Posterior vena cava (tissue), 2 donors: ENCODE measurements around the gene PRKCH. TPM values are rescaled to one million over a fixed set of nuclear protein-coding genes. Genes with fewer than 3 reads are reported as not detected.

Experiments
- DNase-seq: peaks from one replicate; pipeline ENCODE4 v3.0.0-alpha.2; 2020; ENCODE audit warnings: low spot score
- intact Hi-C, 2 donors: fragments of 100-400 bp; cut with DNase I; formaldehyde crosslinking; loops; one replicate each; pipeline versions ENCODE4 v1.14.1 to v1.14.2; 2022 to 2023
- total RNA-seq, 2 donors: library from RNA; stranded (reverse); fragmentation: NEBNext Ultra II Directional; extraction: Animal tissue kit (Norgen Biotek cat#: 25700); gene quantifications; one replicate each; pipeline ENCODE4 v1.2.1, GENCODE V29; 2021
- donor health status: DM: yes; HTN: yes; CAD: no.
- donor health status: DM: yes; HTN: yes; CAD: no.

PRKCH gene
- total RNA-seq, 2 donors from 2014 or later, result 37.3 to 37.5 TPM

- intact Hi-C loops, result loop anchor here (10.0 kb wide), 2 partner anchors 71 to 221 kb away; partner anchors contain the start of gene HIF1A (in 1 of the 2)
- DNase-seq, result no peak
These were observed 152.6 kb downstream of the PRKCH start for GRCh38 chr14:61474015-61474414.

GRCh38 chr14:61474701-61475100, 153.3 kb downstream of the PRKCH start:
- no peak for DNase-seq
- intact Hi-C loops, result loop anchor here (10.0 kb wide), 2 partner anchors 70 to 220 kb away; partner anchors contain the start of gene HIF1A (in 1 of the 2)

- DNase-seq, result no peak
- intact Hi-C loops, result loop anchor here (10.0 kb wide), 2 partner anchors 69 to 219 kb away; partner anchors contain the start of gene HIF1A (in 1 of the 2)
These were observed 153.9 kb downstream of the PRKCH start for GRCh38 chr14:61475316-61475715.

DNA sequence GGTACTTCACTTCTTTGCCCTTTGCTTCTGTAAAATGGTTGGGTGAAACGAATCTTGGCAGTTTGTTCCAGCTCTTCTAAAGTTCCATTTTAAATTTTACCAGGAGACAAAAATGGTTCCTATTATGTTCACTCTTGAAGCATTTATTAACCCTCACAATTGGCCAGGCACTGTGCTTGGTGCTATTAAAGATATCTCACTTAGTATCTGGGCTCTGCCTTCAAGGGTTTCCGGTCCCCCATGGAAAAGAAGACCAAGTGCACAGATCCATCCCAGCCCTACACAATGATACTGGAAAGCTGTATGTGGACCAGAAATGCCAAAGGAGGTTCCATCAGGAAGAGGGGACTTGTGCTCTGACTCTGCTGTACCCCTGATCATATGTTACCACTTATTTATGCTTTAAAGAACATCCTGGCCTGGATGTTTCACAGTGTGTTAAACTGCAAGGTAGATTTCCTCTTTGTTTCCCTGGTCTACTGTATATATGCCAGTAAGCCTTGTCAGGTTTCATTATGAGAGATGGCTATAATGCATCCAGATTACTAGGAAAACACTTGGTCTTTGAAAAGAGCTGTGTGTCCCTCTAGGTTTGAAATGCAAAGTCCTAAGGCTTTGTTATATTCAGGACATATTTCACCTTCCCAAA, 154.8 kb downstream of the PRKCH start:
- intact Hi-C loops, result loop anchor here (10.0 kb wide), 2 partner anchors 69 to 219 kb away; partner anchors contain the start of gene HIF1A (in 1 of the 2)

DNA sequence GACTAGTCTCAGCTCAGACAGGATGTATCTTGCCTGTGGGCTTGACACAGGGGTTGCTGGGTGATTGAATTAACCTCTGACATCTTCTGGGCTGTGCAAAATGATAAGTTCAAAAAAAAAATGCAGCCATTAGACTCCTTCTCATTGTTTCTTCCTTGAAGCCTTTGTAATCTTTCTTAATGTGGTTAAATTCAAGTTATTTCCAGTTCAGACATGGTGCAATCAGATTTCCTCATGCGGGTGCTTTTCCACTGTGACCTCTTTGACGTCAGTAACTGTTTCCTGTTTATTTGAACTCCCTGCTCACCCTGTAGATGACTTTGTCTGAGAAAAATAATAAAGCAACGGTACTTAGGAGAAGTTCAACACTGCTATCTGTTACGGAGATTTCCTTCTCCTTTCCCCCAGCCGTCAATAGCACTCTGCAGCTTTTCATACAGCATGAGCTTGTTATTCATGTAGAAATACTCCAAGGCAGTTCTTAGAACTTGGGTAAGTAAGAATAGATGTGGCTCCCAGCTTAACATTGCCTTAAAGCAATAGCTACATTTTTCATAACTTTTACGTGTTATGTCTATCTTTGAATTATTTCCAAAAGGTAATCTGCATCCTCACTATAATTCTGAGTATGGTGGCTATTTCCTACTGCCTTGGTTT, 155.5 kb downstream of the PRKCH start:
- no peak for DNase-seq
- intact Hi-C loops, result loop anchor here (10.0 kb wide), 2 partner anchors 68 to 218 kb away; partner anchors contain the start of gene HIF1A (in 1 of the 2)

More for the DNA sequence above, 154.8 kb downstream of the PRKCH start:
- DNase-seq, result no peak

DNA sequence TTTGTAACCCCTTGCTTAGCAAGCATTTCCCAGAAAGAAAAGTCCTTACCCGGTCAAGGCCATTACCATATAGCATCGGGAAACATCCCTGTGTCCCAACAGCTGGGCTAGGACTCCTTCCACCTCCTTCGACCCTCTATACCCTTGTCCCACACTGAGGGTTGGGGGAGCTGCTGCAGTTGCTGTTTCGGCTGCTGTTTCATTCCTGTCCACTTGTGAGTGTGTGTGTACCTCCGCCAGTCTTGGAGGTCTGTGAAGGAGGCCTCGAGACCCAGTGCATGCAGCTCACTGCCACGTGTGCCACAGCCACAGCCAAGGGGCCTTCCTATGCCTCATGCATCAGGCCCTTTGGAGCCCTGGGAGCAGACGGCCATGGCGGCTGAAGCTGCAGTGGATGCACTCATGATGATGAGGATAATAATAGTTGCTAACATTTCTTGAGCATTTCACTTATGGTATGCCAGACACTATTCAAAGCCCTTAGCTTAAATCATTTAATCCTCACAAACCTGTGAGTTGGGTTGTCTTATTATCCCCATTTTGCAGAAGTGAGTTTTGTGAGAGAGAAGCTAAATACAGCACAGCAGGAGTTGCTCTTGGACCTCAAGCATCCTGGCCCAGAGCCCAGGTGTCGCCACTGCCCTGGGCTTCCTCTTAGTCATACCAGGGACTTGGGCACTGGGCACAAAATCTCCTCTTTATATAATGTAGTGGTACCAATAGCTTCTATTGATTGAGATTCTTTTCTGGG, 156.5 kb downstream of the PRKCH start:
- peak; percentile 88 for DNase-seq
- intact Hi-C loops, result loop anchor here (10.0 kb wide), 2 partner anchors 67 to 217 kb away; partner anchors contain the start of gene HIF1A (in 1 of the 2)

DNA sequence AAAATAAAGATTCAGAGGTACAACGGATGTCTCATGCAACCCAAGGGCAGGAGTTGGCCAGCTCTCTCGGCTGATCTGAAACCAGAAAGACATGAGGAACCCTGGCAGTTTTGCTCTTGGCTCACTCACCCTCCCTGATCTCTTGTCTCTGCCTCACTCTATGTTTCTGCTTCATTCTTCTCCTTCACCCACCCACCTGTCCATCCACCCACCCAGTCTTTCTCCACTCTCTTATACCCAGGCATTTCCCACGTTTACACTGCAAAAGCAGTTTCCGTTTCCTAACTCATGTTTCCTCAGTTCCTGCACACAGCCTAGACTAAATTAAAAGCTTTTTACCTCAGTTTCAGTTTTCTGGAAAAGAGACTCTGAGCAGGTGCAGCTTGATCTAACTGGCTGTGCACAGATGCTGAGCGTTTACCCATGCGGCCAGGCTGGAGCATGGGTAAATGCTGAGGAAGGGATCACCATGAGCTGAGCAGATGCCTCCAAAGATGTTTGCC, 157.6 kb downstream of the PRKCH start:
- DNase-seq, result no peak

DNA sequence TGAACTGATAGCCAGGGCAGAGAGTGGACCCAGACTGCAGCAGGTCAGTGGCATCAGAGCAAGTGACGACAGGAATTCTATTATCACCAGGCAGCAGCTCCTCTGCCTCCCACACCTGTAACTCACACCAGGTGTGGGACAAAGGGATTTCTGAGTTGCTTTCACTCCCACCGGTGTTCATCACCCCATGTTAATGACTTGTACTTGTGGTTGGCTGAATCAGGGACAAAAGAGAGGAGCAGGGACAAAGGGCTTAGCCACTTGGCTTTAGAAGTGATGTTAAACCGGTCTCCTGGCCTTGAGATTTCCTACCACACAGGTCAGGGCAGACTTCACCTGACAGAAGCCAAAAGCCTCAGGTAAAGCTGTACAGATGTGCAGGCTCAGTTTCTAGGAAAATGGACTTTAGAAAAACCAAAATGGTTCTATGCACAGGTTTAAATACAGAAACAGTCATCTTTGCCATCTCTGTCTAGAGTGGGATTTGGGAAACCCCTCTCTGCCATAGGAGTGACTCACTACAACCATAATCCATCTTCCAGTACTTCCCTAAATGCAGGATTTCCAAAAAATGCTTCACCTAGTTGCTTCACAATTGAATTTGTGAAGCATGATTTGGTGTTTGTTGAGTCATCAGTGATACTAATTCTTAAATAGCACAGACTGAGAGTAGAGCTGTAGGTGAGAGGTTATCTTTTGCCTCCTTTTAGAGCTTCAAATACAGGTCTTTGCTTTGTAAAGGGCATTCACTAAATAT, 158.5 kb downstream of the PRKCH start:
- DNase-seq, result no peak
- intact Hi-C loops, result loop anchor here (10.0 kb wide), 2 partner anchors 65 to 215 kb away; partner anchors contain the start of gene HIF1A (in 1 of the 2)

More for the DNA sequence above, 157.6 kb downstream of the PRKCH start:
- intact Hi-C loops, result loop anchor here (10.0 kb wide), 2 partner anchors 66 to 216 kb away; partner anchors contain the start of gene HIF1A (in 1 of the 2)

- intact Hi-C loops, result no loop called here
- DNase-seq, result no peak
These were observed 159.4 kb downstream of the PRKCH start for GRCh38 chr14:61480704-61481285.

DNA sequence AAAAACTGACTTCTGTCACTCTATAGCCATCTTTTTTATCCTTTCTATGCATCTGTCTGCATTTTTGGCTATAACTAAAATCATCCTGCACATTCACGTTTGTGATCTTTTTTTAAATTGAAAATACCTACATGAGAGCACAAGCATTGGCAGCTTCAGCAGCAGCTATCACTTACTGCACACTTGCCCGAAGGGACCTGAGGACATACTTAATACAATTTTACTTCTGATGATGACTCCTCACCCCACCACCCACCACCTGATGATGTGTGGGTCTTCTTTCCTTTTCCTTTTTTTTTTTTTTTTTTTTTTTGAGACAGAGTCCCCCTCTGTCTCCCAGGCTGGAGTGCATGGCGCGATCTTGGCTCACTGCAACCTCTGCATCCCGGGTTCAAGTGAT, 160.3 kb downstream of the PRKCH start:
- no peak for DNase-seq
- intact Hi-C loops, result no loop called here

DNA sequence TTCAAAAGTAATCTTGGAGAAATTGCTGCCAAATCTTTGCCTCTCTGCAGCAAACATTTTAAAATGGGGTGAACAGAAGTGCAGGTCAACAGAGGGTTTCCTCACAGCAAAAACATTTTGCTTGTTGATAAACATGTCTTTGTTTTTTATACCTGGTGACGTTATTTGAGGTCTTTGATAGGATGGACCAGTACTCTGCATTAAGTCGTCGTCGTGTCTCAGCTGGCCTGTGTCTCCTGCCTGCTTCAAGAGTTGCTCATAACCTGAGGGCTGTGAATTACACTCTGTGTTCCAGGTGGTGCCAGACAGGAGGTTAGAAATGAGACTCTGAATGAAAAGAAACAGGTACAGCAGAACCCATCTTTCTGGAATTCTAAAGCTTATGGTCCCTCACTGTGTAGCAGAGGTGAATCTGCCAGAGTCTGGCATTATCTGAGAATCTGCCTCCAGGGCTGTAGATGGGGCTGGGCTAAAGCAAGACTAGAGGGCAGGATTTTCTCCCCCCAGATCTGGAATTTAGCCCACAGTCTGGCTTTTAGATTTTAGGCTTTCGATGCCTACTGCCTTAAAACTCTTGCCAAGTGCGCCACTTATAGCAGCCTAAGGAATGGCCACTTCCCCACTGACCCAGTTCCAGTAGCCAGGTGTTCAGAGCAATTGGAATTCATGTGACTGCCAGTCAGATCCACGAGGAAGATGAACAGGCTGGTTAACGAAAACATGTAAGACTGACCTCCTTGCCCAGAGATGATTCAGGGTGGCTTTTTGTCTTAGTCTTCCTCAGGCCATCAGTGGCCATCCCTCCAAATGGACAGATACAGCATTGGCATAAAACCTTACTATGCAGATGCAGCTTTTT, 161.2 kb downstream of the PRKCH start:
- DNase-seq, result no peak
- intact Hi-C loops, result no loop called here

- DNase-seq, result no peak
- intact Hi-C loops, result no loop called here
These were observed 162.1 kb downstream of the PRKCH start for GRCh38 chr14:61483476-61483875.

GRCh38 chr14:61484031-61484430, 162.7 kb downstream of the PRKCH start:
- DNase-seq, result no peak
- intact Hi-C loops, result no loop called here

- DNase-seq, result no peak
- intact Hi-C loops, result no loop called here
These were observed 163.6 kb downstream of the PRKCH start for GRCh38 chr14:61484826-61485584.

- no peak for DNase-seq
- intact Hi-C loops, result no loop called here
These were observed 164.3 kb downstream of the PRKCH start for GRCh38 chr14:61485661-61486060.

GRCh38 chr14:61486930-61487495, 165.6 kb downstream of the PRKCH start:
- intact Hi-C loops, result no loop called here

More at GRCh38 chr14:61486930-61487495, 165.6 kb downstream of the PRKCH start:
- no peak for DNase-seq
